ENCODE measurements around the gene LYPD8. TPM values are rescaled to one million over a fixed set of nuclear protein-coding genes. Genes with fewer than 3 reads are reported as not detected.

LYPD8 gene
- total RNA-seq, 4 donors from 2014 or later = not detected

GRCh38 chr1:248775441-248775840 is 19.9 kb upstream of the LYPD8 start:
- no peak for TF ChIP-seq POLR2A (IDR thresholded peaks at IDR 0.05)
- no peak for TF ChIP-seq POLR2AphosphoS5 (IDR thresholded peaks at IDR 0.05)
- TF ChIP-seq EP300 (IDR thresholded peaks at IDR 0.05) = no peak
- TF ChIP-seq CTCF (IDR thresholded peaks at IDR 0.05) = no peak
- ATAC-seq = no peak

GRCh38 chr1:248759644-248760043 is 4.1 kb upstream of the LYPD8 start:
- Histone ChIP-seq H3K27ac (no peak overlapping the region), H3K27me3 (no peaks in the 10 kb centered on the region), H3K9me3 (peaks cover 0 to 15% (median 0%) of the 10 kb centered on the region in 3 donors), H3K4me3 (no peak overlapping the region), H3K4me1 (no peaks in the 10 kb centered on the region), H3K36me3 (no peaks in the 10 kb centered on the region)
- TF ChIP-seq EP300 (IDR thresholded peaks at IDR 0.05) = no peak
- no peak for TF ChIP-seq POLR2AphosphoS5 (IDR thresholded peaks at IDR 0.05)
- TF ChIP-seq CTCF (IDR thresholded peaks at IDR 0.05) = no peak
- no peak for TF ChIP-seq POLR2A (IDR thresholded peaks at IDR 0.05)
- WGBS, 2 donors (ENCODE audit: low coverage in 1 of 2) = 71 to 83% methylated on average over 3 of the region's 3 CpGs
- ATAC-seq = no peak

More at GRCh38 chr1:248775441-248775840, 19.9 kb upstream of the LYPD8 start:
- no peaks in the 10 kb centered on the region for H3K4me1 ChIP-seq
- H3K36me3 ChIP-seq = no peaks in the 10 kb centered on the region
- no peaks in the 10 kb centered on the region for H3K27me3 ChIP-seq
- 70 to 94% methylated on average over 4 of the region's 4 CpGs for WGBS, 2 donors (ENCODE audit: low coverage in 1 of 2)
- peaks cover 0 to 25% (median 0%) of the 10 kb centered on the region in 3 donors for H3K9me3 ChIP-seq
- H3K27ac ChIP-seq = no peak overlapping the region
- no peak overlapping the region for H3K4me3 ChIP-seq

- TF ChIP-seq EP300 (IDR thresholded peaks at IDR 0.05) (no peak), POLR2AphosphoS5 (IDR thresholded peaks at IDR 0.05) (no peak), CTCF (IDR thresholded peaks at IDR 0.05) (no peak), POLR2A (IDR thresholded peaks at IDR 0.05) (no peak)
- Histone ChIP-seq H3K36me3 (no peaks in the 10 kb centered on the region), H3K27me3 (no peaks in the 10 kb centered on the region), H3K27ac (no peak overlapping the region), H3K4me3 (no peak overlapping the region), H3K4me1 (no peaks in the 10 kb centered on the region), H3K9me3 (peaks cover 0 to 15% (median 0%) of the 10 kb centered on the region in 3 donors)
- ATAC-seq = no peak
- WGBS, 2 donors (ENCODE audit: low coverage in 1 of 2) = no CpG with 5 or more reads among the region's 9 CpGs
Observed at GRCh38 chr1:248758352-248758751, 2.8 kb upstream of the LYPD8 start.

- Histone ChIP-seq H3K27me3 (no peaks in the 10 kb centered on the region), H3K4me3 (no peak overlapping the region), H3K9me3 (peaks cover 0 to 15% (median 0%) of the 10 kb centered on the region in 3 donors), H3K36me3 (no peaks in the 10 kb centered on the region), H3K4me1 (no peaks in the 10 kb centered on the region), H3K27ac (no peak overlapping the region)
- ATAC-seq = no peak
- TF ChIP-seq CTCF (IDR thresholded peaks at IDR 0.05) = no peak
- TF ChIP-seq POLR2A (IDR thresholded peaks at IDR 0.05) = no peak
- TF ChIP-seq POLR2AphosphoS5 (IDR thresholded peaks at IDR 0.05) = no peak
- no peak for TF ChIP-seq EP300 (IDR thresholded peaks at IDR 0.05)
- WGBS, 2 donors (ENCODE audit: low coverage in 1 of 2) = 55 to 63% methylated on average over 3 to 4 of the region's 5 CpGs
Observed at GRCh38 chr1:248757784-248758195, 2.2 kb upstream of the LYPD8 start.

GRCh38 chr1:248756636-248757035 is 1.1 kb upstream of the LYPD8 start:
- Histone ChIP-seq H3K9me3 (peaks cover 0 to 9% (median 0%) of the 10 kb centered on the region in 3 donors), H3K4me1 (no peaks in the 10 kb centered on the region), H3K4me3 (no peak overlapping the region), H3K27me3 (no peaks in the 10 kb centered on the region), H3K36me3 (no peaks in the 10 kb centered on the region), H3K27ac (no peak overlapping the region)
- ATAC-seq = no peak
- no peak for TF ChIP-seq EP300 (IDR thresholded peaks at IDR 0.05)
- no peak for TF ChIP-seq POLR2AphosphoS5 (IDR thresholded peaks at IDR 0.05)
- WGBS, 2 donors (ENCODE audit: low coverage in 1 of 2) = 81 to 90% methylated on average over 3 to 5 of the region's 5 CpGs
